ENCODE data around the gene FIBCD1. TPM values are rescaled to one million over a fixed set of nuclear protein-coding genes. Genes with fewer than 3 reads are reported as not detected.

The FIBCD1 gene
- total and polyA plus RNA-seq, 8 donors: 0.18 to 6.4 (median 0.41) TPM; not detected in 4

GRCh38 chr9:130942084-130942483, 3.0 kb upstream of the FIBCD1 start:
- TF ChIP-seq POLR2A (IDR thresholded peaks at IDR 0.05): no peak
- TF ChIP-seq POLR2AphosphoS5 (IDR thresholded peaks at IDR 0.05): no peak
- TF ChIP-seq CTCF (IDR thresholded peaks at IDR 0.05): no peak
- no peak for TF ChIP-seq EP300 (IDR thresholded peaks at IDR 0.05)
- no peak overlapping the region for H3K4me3 ChIP-seq
- H3K4me1 ChIP-seq: peaks cover 21 to 39% (median 35%) of the 10 kb centered on the region in 4 donors
- no peak overlapping the region for H3K27ac ChIP-seq
- 77 to 90% (median 85%) methylated on average over 6 of the region's 6 CpGs for WGBS, 5 donors
- no peaks in the 10 kb centered on the region for H3K9me3 ChIP-seq
- intact Hi-C loops (cut with DNase I; ENCODE audit: low total_unique reads): loop anchor here (10.0 kb wide), 1 partner anchor 177 kb away; no protein-coding TSS in a partner anchor
- H3K36me3 ChIP-seq: no peaks in the 10 kb centered on the region
- no peak for DNase-seq
- H3K27me3 ChIP-seq: peaks cover 20 to 78% (median 62%) of the 10 kb centered on the region in 3 donors

- peaks cover 20 to 83% (median 74%) of the 10 kb centered on the region in 3 donors for H3K27me3 ChIP-seq
- no peak overlapping the region for H3K27ac ChIP-seq
- peak; percentile 89 for DNase-seq
- 5 to 9% (median 7%) methylated on average over 34 to 36 of the region's 36 CpGs for WGBS, 5 donors
- H3K36me3 ChIP-seq: no peaks in the 10 kb centered on the region
- peak in 1 of 3 donors; percentile 18 for TF ChIP-seq POLR2AphosphoS5 (IDR thresholded peaks at IDR 0.05)
- no peak for TF ChIP-seq EP300 (IDR thresholded peaks at IDR 0.05)
- TF ChIP-seq CTCF (IDR thresholded peaks at IDR 0.05): peak in 5 of 7 experiments; percentile 70 to 87 (median 78)
- no peaks in the 10 kb centered on the region for H3K9me3 ChIP-seq
- intact Hi-C loops (cut with DNase I; ENCODE audit: low total_unique reads): loop anchor here (10.0 kb wide), 1 partner anchor 176 kb away; no protein-coding TSS in a partner anchor
- H3K4me1 ChIP-seq: peaks cover 21 to 43% (median 36%) of the 10 kb centered on the region in 4 donors
- H3K4me3 ChIP-seq: no peak overlapping the region
These were observed 1.9 kb upstream of the FIBCD1 start for GRCh38 chr9:130940693-130941576.

GRCh38 chr9:130940027-130940549, 1.0 kb upstream of the FIBCD1 start:
- TF ChIP-seq POLR2A (IDR thresholded peaks at IDR 0.05) (no peak), POLR2AphosphoS5 (IDR thresholded peaks at IDR 0.05) (no peak), EP300 (IDR thresholded peaks at IDR 0.05) (no peak), CTCF (IDR thresholded peaks at IDR 0.05) (no peak)
- Histone ChIP-seq H3K4me3 (peak overlapping the region; percentile 49 to 58 (median 51)), H3K27ac (no peak overlapping the region), H3K4me1 (peaks cover 21 to 43% (median 38%) of the 10 kb centered on the region in 4 donors), H3K9me3 (no peaks in the 10 kb centered on the region), H3K27me3 (peaks cover 20 to 91% (median 82%) of the 10 kb centered on the region in 3 donors), H3K36me3 (no peaks in the 10 kb centered on the region)
- WGBS, 5 donors: 1 to 3% (median 2%) methylated on average over 32 of the region's 32 CpGs
- intact Hi-C loops (cut with DNase I; ENCODE audit: low total_unique reads): loop anchor here (10.0 kb wide), 1 partner anchor 175 kb away; no protein-coding TSS in a partner anchor
- no peak for DNase-seq

GRCh38 chr9:130939405-130940026, 469 bp upstream of the FIBCD1 start:
- TF ChIP-seq EP300 (IDR thresholded peaks at IDR 0.05) (no peak), POLR2AphosphoS5 (IDR thresholded peaks at IDR 0.05) (no peak), POLR2A (IDR thresholded peaks at IDR 0.05) (no peak), CTCF (IDR thresholded peaks at IDR 0.05) (no peak)
- H3K4me1 ChIP-seq: peaks cover 21 to 43% (median 38%) of the 10 kb centered on the region in 4 donors
- no peak for DNase-seq
- H3K27ac ChIP-seq: no peak overlapping the region
- H3K9me3 ChIP-seq: no peaks in the 10 kb centered on the region
- intact Hi-C loops (cut with DNase I; ENCODE audit: low total_unique reads): loop anchor here (5.0 to 10.0 kb wide), 2 partner anchors 175 to 232 kb away; no protein-coding TSS in a partner anchor
- WGBS, 5 donors: 0 to 3% (median 1%) methylated on average over 16 to 75 of the region's 75 CpGs
- H3K36me3 ChIP-seq: no peaks in the 10 kb centered on the region
- peak overlapping the region; percentile 49 to 58 (median 51) for H3K4me3 ChIP-seq
- peaks cover 20 to 97% (median 88%) of the 10 kb centered on the region in 3 donors for H3K27me3 ChIP-seq

Data from stomach (tissue), 9 donors.